Activated T-cell treated with anti-CD3 and anti-CD28 coated beads, Interleukin-2, amount 50 U/mL, for 72 hours (primary cell): ENCODE results near the gene POLA2. TPM values are rescaled to one million over a fixed set of nuclear protein-coding genes. Genes with fewer than 3 reads are reported as not detected.
"Not testable (repeated sequence)": the region's sequence is repeated elsewhere in the genome, so short reads cannot be mapped to it uniquely, and the experiment has no call there.

Experiments
- ATAC-seq, 2 donors: fragments of 150-1000 bp; cut with Tn5 transposase; replicated peaks in 1 of 2; 2 replicates each; pipeline ENCODE4 v1.10.0; 2021; ENCODE audit warnings: moderate library complexity in 2 of 2, mild to moderate bottlenecking in 1 of 2
- DNase-seq, 2 donors: peaks; one replicate each; pipeline ENCODE4 v3.0.0; 2021 to 2022; ENCODE audit warnings: mixed read lengths in 1 of 2
- H3K27ac Mint-ChIP-seq: one replicate; pipeline ENCODE4 v1.8.0; 2022; ENCODE audit warnings: mild to moderate bottlenecking, moderate library complexity, mixed read lengths
- H3K27me3 Mint-ChIP-seq: one replicate; pipeline ENCODE4 v1.8.0; 2022; ENCODE audit warnings: low read depth, mixed read lengths
- H3K36me3 Mint-ChIP-seq, 2 donors: one replicate each; pipeline ENCODE4 v1.8.0; 2022; ENCODE audit warnings: mixed read lengths in 2 of 2, mild to moderate bottlenecking in 1 of 2; ENCODE audit not compliant: insufficient read depth in 2 of 2
- H3K4me1 Mint-ChIP-seq: one replicate; pipeline ENCODE4 v1.8.0; 2022; ENCODE audit warnings: low read depth, mixed read lengths
- H3K4me3 Mint-ChIP-seq, 2 donors: one replicate each; pipeline ENCODE4 v1.8.0; 2022; ENCODE audit warnings: mild to moderate bottlenecking in 2 of 2, mixed read lengths in 2 of 2, moderate library complexity in 2 of 2
- H3K9me3 Mint-ChIP-seq, 2 donors: one replicate each; pipeline ENCODE4 v1.8.0; 2022; ENCODE audit warnings: mixed read lengths in 2 of 2
- total RNA-seq, 2 donors: library from RNA; stranded (reverse); gene quantifications; one replicate each; pipeline ENCODE4 v1.2.3, GENCODE V29; 2022

POLA2 gene
- total RNA-seq, 2 donors from 2014 or later = 54.2 to 67.0 TPM

GRCh38 chr11:65224930-65225278, 36.9 kb upstream of the POLA2 start:
- DNase-seq = no peak
- ATAC-seq = no peak
- Mint-ChIP-seq H3K27ac (no peak overlapping the region), H3K4me3 (peak overlapping the region; percentile 84 to 88), H3K36me3 (no peaks in the 10 kb centered on the region), H3K27me3 (peaks cover 29% of the 10 kb centered on the region), H3K9me3 (no peaks in the 10 kb centered on the region), H3K4me1 (peaks cover 27% of the 10 kb centered on the region)

GRCh38 chr11:65225279-65226102, 36.3 kb upstream of the POLA2 start:
- no peaks in the 10 kb centered on the region for H3K36me3 Mint-ChIP-seq
- ATAC-seq (peak; percentile 91 to 92), DNase-seq (peak; percentile 59 to 69)
- H3K4me3 Mint-ChIP-seq = peak overlapping the region; percentile 84 to 88
- no peaks in the 10 kb centered on the region for H3K9me3 Mint-ChIP-seq
- peaks cover 33% of the 10 kb centered on the region for H3K27me3 Mint-ChIP-seq
- H3K4me1 Mint-ChIP-seq = peaks cover 22% of the 10 kb centered on the region
- no peak overlapping the region for H3K27ac Mint-ChIP-seq

- Mint-ChIP-seq H3K4me1 (peaks cover 18% of the 10 kb centered on the region), H3K4me3 (peak overlapping the region; percentile 84 to 88), H3K9me3 (no peaks in the 10 kb centered on the region), H3K36me3 (no peaks in the 10 kb centered on the region), H3K27me3 (peaks cover 33% of the 10 kb centered on the region), H3K27ac (no peak overlapping the region)
- DNase-seq = no peak
- peak in 1 of 2 donors; percentile 23 for ATAC-seq
Observed at GRCh38 chr11:65226103-65226442, 35.7 kb upstream of the POLA2 start.

GRCh38 chr11:65227879-65228278, 33.9 kb upstream of the POLA2 start:
- no peaks in the 10 kb centered on the region for H3K36me3 Mint-ChIP-seq
- H3K27me3 Mint-ChIP-seq = peaks cover 33% of the 10 kb centered on the region
- H3K4me3 Mint-ChIP-seq = no peak overlapping the region
- peaks cover 18% of the 10 kb centered on the region for H3K4me1 Mint-ChIP-seq
- DNase-seq (no peak), ATAC-seq (no peak)
- H3K9me3 Mint-ChIP-seq = no peaks in the 10 kb centered on the region
- no peak overlapping the region for H3K27ac Mint-ChIP-seq

GRCh38 chr11:65236194-65237059, 25.3 kb upstream of the POLA2 start:
- Mint-ChIP-seq H3K36me3 (peaks cover 0 to 1% of the 10 kb centered on the region in 2 donors), H3K4me1 (no peaks in the 10 kb centered on the region), H3K9me3 (no peaks in the 10 kb centered on the region), H3K27ac (no peak overlapping the region), H3K27me3 (no peaks in the 10 kb centered on the region), H3K4me3 (no peak overlapping the region)
- DNase-seq (no peak), ATAC-seq (no peak)

GRCh38 chr11:65238302-65238701, 23.5 kb upstream of the POLA2 start:
- not testable (repeated sequence) for H3K27ac Mint-ChIP-seq, H3K27me3 Mint-ChIP-seq, H3K36me3 Mint-ChIP-seq, H3K4me1 Mint-ChIP-seq, ATAC-seq, H3K4me3 Mint-ChIP-seq, DNase-seq, H3K9me3 Mint-ChIP-seq

GRCh38 chr11:65241134-65241533, 20.6 kb upstream of the POLA2 start:
- no peak overlapping the region for H3K4me3 Mint-ChIP-seq
- no peak overlapping the region for H3K27ac Mint-ChIP-seq
- DNase-seq (no peak), ATAC-seq (no peak)
- peaks cover 6 to 9% of the 10 kb centered on the region in 2 donors for H3K36me3 Mint-ChIP-seq
- H3K4me1 Mint-ChIP-seq = no peaks in the 10 kb centered on the region
- no peaks in the 10 kb centered on the region for H3K27me3 Mint-ChIP-seq
- H3K9me3 Mint-ChIP-seq = peaks cover 5 to 9% of the 10 kb centered on the region in 2 donors

- no peak for ATAC-seq
- peaks cover 6 to 9% of the 10 kb centered on the region in 2 donors for H3K36me3 Mint-ChIP-seq
- H3K27ac Mint-ChIP-seq = no peak overlapping the region
- H3K27me3 Mint-ChIP-seq = no peaks in the 10 kb centered on the region
- DNase-seq = no peak
- H3K9me3 Mint-ChIP-seq = peaks cover 5 to 9% of the 10 kb centered on the region in 2 donors
- H3K4me1 Mint-ChIP-seq = no peaks in the 10 kb centered on the region
- H3K4me3 Mint-ChIP-seq = no peak overlapping the region
Observed at GRCh38 chr11:65241692-65242091, 20.1 kb upstream of the POLA2 start.

- Mint-ChIP-seq H3K9me3 (peaks cover 5 to 9% of the 10 kb centered on the region in 2 donors), H3K4me1 (no peaks in the 10 kb centered on the region), H3K27me3 (no peaks in the 10 kb centered on the region), H3K4me3 (no peak overlapping the region), H3K36me3 (peaks cover 6 to 9% of the 10 kb centered on the region in 2 donors), H3K27ac (no peak overlapping the region)
- ATAC-seq (no peak), DNase-seq (no peak)
Observed at GRCh38 chr11:65242389-65242788, 19.4 kb upstream of the POLA2 start.

- ATAC-seq (no peak), DNase-seq (no peak)
- H3K9me3 Mint-ChIP-seq = peaks cover 5 to 9% of the 10 kb centered on the region in 2 donors
- H3K27ac Mint-ChIP-seq = no peak overlapping the region
- no peaks in the 10 kb centered on the region for H3K4me1 Mint-ChIP-seq
- H3K36me3 Mint-ChIP-seq = peaks cover 6 to 9% of the 10 kb centered on the region in 2 donors
- H3K27me3 Mint-ChIP-seq = no peaks in the 10 kb centered on the region
- H3K4me3 Mint-ChIP-seq = no peak overlapping the region
Observed at GRCh38 chr11:65243797-65244196, 18.0 kb upstream of the POLA2 start.

GRCh38 chr11:65245046-65245445, 16.7 kb upstream of the POLA2 start:
- not testable (repeated sequence) for H3K4me1 Mint-ChIP-seq, DNase-seq, H3K36me3 Mint-ChIP-seq, H3K9me3 Mint-ChIP-seq, H3K27ac Mint-ChIP-seq, H3K4me3 Mint-ChIP-seq, H3K27me3 Mint-ChIP-seq, ATAC-seq

- no peak for DNase-seq
- H3K4me3 Mint-ChIP-seq = no peak overlapping the region
- no peak for ATAC-seq
- no peaks in the 10 kb centered on the region for H3K4me1 Mint-ChIP-seq
- H3K27me3 Mint-ChIP-seq = no peaks in the 10 kb centered on the region
- no peak overlapping the region for H3K27ac Mint-ChIP-seq
- peaks cover 5 to 9% of the 10 kb centered on the region in 2 donors for H3K36me3 Mint-ChIP-seq
- peaks cover 5 to 9% of the 10 kb centered on the region in 2 donors for H3K9me3 Mint-ChIP-seq
Observed at GRCh38 chr11:65246506-65246905, 15.3 kb upstream of the POLA2 start.

GRCh38 chr11:65248184-65248710, 13.5 kb upstream of the POLA2 start:
- not testable (repeated sequence) for DNase-seq, H3K27me3 Mint-ChIP-seq, H3K4me3 Mint-ChIP-seq, H3K36me3 Mint-ChIP-seq, H3K9me3 Mint-ChIP-seq, H3K27ac Mint-ChIP-seq, H3K4me1 Mint-ChIP-seq, ATAC-seq
